GM18909 (cell line): ENCODE data around the gene FAIM.
"Not testable (repeated sequence)": the region's sequence is repeated elsewhere in the genome, so short reads cannot be mapped to it uniquely, and the experiment has no call there.

ENCODE experiments used
- ATAC-seq: cut with Tn5 transposase; IDR thresholded peaks from one replicate; pipeline ENCODE4 v1.9.1; 2021; ENCODE audit warnings: mild to moderate bottlenecking; ENCODE audit not compliant: unreplicated experiment, poor library complexity

The FAIM gene, protein sequence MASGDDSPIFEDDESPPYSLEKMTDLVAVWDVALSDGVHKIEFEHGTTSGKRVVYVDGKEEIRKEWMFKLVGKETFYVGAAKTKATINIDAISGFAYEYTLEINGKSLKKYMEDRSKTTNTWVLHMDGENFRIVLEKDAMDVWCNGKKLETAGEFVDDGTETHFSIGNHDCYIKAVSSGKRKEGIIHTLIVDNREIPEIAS

DNA sequence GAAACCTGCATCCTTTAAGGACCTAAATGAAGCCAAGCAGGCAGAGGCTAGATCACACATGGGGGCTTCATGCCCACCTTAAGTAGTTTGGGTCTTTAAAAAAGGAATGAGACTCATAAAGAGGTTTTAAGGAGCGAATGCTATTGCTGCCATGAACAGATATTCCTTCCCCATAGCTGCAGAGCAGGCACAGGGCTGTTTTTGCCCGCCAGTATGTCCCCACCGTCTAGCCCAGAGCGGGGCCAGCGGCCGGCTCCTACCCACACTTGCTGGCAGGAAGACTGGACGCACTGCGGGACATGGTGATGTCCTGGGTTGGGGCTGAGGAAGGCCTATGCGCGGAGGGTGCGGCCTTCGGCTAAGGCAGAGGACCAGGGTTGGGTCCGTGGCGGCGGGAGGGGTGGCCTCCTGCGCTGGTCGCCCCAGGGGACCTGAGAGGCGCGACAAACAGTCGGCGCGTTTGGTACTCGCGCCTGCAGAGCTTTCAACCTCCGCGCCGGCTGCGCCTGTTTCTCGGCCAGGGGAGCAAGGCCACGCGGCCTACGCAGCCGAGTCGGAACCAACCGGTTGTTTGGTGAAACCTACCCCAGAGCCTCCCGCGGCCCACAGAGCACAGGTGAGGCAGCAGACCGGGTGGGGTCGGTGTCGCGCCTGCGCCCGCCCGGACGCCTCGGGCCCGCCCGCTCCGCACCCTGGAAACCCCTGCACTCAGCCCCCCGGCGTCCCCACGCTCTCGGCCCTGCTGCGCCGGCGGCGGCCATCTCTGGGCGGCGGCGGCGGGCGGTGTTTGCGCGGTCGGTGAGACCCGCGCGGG is at the start of gene FAIM:
Gene FAIM, plus strand, starts transcription at position 450 of the 814 bp plus-strand sequence. CDS start 10,956 bp downstream, outside the sequence.
- peak; percentile 79 for ATAC-seq

DNA sequence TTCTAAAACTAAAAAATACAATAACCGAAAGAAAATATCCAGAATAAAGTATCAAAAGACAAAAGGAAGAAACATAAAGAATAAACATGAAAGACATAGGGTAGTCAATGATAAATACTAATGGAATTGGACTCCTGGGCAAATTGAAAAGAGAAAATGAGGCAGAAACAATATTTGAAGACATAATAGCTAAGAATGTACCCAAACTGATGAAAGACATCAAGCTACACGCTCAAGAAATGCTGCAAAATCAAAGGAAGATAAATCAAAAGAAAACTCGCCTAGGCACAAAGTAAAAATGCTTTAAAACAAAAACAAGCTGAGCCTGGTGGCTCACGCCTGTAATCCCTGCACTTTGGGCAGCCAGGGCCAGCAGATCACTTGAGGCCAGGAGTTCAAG is 49.4 kb upstream of the FAIM start:
- no peak for ATAC-seq

DNA sequence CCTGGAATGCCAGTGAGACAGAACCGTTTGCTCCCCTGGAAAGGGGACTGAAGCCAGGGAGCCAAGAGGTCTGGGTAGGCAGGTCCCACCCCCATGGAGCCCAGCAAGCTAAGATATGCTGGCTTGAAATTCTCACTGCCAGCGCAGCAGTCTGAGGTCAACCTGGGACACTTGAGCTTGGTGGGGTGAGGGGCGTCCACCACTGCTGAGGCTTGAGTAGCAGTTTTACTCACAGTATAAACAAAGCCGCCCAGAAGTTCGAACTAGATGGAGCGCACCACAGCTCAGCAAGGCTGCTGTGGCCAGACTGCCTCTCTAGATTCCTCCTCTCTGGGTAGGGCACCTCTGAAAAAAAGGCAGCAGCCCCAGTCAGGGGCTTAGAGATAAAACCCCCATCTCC is 48.1 kb upstream of the FAIM start:
- ATAC-seq: no peak

DNA sequence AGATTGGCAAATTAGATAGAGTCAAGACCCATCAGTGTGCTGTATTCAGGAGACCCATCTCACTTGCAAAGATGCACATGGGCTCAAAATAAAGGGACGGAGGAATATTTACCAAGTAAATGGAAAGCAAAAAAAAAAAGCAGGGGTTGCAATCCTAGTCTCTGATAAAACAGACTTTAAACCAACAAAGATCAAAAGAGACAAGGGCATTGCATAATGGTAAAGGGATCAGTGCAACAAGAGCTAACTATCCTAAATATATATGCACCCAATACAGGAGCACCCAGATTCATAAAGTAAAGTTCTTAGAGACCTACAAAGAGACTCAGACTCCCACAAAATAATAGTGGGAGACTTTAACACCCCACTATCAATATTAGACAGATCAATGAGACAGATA is 45.7 kb upstream of the FAIM start:
- ATAC-seq: not testable (repeated sequence)

DNA sequence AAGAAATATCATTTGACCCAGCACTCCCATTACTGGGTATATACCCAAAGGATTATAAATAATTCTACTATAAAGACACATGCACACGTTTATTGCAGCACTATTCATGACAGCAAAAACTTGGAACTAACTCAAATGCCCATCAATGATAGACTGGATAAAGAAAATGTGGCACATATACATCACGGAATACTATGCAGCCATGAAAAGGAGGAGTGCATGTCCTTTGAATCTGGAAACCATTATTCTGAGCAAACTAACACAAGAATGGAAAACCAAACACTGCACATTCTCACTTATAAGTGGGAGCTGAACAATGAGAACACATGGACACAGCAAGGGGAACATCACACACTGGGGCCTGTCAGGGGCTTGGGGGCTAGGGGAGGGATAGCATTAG is 42.3 kb upstream of the FAIM start:
- not testable (repeated sequence) for ATAC-seq

DNA sequence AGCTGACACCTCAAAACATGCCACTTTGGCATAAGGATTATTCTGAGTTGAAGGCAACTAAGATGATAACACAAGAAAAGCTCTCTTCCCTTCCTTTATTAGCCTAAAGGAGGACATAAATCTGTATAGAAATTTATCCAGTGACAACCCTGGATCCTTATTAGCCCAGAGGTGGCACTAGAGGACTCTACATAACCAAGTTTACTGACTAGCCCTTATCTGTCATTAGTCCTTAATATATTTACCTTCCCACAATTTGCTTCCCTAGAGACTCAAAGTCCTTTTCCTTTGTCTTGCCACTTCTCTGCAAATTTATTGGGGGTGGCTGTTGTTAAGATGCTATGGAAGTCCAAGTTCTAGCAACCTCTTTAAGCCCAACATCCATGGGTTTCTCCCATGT is 41.2 kb upstream of the FAIM start:
- no peak for ATAC-seq

DNA sequence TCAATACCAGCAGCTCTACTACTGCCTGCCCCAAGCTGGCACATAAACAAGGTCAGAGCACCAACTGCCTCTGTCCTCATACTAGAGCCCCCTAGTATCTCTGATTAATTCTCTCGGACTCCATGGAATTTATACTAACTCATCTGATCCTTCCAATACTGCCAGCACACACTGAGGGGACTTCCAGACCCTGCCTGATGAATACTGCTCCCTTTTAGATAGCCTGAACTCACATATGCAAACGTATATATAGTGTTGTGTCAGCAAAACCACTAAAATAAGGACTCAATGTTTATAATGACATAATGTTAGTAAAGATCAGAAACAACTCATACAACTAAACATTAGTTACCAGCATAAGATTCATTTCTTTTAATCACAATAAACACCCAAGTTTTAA is 39.5 kb upstream of the FAIM start:
- ATAC-seq: no peak

DNA sequence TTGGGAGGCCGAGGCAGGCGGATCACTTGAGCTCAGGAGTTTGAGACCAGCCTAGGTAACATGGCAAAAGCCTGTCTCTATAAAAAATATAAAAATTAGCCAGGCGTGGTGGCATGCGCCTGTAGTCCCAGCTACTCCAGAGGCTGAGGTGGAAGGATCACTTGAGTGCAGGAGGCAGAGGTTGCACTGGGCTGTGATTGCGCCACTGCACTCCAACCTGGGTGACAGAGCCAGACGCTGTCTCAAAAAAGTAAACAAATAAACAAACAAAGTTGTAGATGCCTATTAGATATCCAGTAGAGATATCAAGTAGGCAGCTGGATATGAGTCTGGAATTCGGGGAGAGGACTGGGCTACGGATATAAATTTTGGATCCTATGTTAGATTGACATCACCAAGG is 38.9 kb upstream of the FAIM start:
- ATAC-seq: not testable (repeated sequence)

DNA sequence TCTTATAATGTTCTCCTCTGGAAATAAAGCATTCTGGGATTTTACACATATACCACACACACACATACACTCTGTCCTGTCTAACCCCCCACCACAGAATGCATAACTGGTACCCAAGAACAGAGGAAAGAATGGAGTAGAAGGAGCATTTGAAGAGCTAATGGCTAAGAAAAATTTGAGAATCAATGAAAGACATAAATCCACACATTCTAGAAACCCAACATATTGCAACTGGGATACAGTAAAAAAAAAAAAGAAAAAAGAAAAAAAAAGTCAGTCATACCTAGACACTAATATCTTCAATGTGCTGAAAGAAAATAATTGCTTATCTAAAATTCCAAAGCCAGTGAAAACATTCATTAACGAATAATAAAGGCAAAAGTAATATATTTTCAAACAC is 35.4 kb upstream of the FAIM start:
- ATAC-seq: no peak

DNA sequence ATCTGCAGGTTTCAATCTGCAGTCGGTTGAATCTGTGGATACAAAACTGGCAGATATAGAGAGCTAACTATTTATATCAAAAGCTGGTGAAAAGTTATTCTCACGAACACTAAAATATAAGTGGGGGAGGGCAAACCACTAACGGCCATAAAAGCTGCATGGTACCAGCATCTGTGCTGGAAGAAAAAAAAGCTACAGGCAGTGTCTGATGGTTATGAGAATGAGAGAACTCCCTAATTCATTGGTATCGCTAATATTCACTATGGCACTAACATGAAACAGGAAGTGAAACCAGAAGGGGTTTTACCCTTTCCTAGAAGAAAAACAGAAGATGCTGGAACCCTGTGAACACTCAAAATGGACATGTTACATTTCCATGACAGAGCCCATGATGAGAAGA is 30.4 kb upstream of the FAIM start:
- ATAC-seq: peak; percentile 96

DNA sequence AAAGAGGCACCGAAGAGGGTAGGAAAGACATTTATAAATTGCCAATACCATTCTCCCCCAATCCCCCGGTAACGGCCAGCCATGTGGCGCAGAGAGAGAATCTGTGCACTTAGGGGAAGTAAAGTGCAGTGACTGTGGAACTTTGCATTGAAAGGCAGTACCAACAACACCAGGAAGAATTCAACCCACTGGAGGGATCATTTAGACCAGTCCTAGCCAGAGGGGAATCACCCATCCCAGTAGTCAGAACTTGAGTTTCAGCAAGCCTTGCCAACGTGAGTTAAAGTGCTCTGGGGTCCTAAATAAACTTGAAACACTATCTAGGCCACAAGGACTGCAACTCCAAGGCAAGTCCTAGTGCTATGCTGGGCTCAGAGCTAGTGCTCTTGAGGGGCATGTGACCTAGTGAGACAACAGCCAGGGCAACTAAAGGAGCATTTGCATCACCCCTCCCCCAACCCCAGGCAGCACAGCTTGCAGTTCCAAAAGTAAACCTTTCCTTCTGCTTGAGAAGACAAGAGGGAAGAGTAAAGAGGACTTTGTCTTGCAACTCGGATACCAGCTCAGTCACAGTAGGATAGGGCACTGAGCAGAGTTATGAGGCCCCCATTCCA is 29.5 kb upstream of the FAIM start:
- ATAC-seq: no peak

DNA sequence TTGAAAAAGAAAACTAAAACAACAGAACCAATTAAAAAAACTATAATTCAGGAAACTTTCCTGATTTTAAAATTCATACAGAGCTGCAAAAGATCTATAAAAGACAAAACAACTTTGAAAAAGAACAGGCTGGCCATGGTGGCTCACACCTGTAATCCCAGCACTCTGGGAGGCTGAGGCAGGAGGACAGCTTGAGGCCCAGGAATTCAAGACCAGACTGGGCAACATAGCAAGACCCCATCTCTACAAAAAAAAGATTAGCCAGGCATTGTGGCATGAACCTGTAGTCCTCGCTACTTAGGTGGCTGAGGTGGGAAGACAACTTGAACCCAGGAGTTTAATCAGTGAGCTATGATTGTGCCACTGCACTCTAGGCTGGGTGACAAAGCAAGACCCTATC is 21.2 kb upstream of the FAIM start:
- ATAC-seq: no peak

DNA sequence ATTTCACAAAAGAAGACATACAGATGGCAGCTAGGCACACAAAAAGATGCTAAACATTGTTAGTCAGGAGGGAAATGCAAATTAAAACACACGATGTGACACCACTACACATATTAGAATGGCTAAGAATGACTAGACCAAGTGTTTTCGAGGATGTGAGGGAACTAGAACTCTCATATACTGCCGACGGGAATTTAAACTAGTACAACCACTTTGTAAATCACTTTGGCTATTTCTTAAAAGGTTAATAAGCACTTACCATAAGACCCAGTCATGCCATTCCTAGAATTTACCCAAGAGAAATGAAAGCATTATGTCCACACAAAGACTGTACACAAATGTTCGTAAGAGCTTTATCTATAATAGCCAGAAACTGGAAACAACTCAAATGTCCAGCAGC is 20.1 kb upstream of the FAIM start:
- no peak for ATAC-seq

DNA sequence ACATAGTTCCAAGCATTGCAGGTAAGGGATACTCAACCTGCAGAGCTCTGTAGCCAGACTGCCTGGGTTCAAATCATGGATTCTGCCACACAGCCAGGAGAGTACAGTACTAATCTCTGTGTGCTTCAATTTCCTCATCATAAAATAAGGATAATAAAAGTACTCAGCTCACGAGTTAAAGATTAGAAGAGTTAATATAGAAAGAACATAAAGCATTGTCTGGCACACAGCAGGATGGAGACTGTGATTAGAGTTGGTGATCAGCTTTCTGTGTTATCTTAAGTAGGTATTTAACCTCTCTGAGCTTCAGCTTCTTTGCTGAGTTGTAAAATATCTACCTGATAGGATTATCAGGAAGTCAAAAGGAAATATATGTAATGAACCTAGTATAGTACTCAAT is 17.2 kb upstream of the FAIM start:
- ATAC-seq: no peak

DNA sequence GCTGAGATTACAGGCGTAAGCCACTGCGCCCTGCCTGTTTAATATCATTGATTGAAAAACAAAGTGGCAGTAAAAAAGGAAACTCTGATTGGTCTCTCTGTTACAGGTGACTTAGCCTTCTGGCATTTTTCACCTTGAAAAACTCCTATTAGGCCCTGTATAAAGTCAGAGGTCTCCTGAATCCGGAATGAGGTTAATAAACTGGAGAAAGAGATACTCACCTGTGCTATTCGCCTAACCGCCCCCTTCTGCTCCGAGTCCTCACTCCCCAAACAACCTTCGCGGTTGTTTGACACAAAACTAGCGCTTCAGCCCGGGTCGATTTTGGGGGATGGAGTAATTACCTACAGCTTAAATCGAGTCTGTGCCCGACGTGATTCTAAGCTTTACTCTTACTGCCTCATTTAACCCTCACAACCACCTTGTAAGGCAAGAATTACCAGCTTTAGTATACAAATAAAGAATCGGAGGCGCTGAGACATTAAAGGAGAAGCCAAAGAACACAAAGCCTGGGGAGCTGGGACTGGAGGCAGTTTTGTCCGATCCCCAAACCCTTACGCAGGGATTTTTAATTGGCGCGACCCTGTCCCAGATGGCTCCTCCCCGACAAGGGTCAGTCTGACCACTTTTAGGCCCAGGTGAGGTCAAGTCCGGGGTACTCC is 15.0 kb upstream of the FAIM start:
- ATAC-seq: no peak

DNA sequence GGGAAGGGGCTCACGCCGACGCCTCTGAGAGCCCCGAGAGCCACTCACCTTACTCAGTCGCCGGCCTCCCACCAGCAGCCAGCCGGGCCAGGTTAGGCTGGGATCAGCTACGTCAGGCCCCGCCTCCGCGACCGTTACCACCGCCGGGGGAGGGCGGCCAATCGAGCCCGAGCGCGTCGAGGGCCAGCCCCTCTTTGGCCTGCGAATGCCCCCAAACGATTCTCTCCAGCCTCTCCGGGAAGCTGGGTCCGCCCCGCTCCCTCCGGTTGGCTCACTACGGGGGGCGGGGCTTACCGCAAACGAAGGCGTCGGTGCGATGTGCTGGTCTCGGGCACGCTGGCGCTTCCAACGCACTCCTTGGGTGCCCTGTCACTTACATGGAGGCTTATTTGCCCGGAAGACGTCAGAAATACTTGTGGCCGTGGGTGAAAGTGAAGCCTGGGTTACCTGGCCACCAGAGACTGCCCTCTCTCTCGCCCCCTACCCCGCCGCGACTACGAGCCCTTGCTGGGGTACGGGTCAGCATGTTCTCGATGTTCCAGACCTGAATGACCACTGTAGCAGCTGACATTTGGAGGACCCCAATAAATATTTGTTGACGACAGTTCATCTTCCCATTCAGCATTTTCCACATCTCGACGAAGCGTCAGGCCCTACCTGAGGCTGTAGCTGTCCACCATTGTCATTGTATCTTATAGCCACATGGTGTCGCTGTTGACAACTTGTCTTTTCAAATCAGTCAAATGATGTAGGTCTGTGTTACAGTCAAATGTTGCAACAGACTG is 14.2 kb upstream of the FAIM start, which contains the start of gene CEP70:
Gene CEP70, minus strand, starts transcription at position 111 of the 785 bp plus-strand sequence. CDS start 21,333 bp downstream, outside the sequence.
- ATAC-seq: peak; percentile 88

DNA sequence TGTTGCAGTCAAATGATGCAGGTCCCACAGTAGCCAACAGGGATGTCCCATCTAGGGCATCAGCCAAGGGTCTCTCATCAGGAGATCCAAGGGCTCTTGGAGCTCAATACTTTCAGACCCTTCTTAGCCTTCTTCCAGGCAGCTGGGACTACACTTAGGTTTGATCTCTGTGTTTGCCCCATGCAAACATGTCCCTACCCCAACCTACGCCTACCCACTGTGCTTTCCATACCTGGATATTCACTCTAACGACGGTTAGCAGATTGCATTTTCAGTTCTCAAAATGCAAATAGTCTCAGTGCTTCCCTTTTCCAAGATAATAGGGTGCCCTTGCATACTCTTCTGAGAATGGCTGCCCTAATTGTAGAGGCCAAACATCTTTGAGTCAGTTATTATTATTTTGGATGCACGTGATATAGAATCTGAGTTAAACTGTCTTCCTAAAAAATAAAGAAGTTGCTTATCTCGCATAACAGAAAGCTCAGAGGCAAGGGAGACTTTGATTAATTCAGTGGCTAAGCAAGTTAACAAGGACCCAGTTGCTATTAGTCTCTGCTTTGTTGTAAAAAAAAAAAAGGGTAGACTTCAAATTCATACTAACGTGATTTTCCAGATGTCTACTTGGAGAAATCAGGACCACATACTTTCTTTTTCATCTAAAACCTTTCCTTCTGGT is 13.5 kb upstream of the FAIM start:
- no peak for ATAC-seq

DNA sequence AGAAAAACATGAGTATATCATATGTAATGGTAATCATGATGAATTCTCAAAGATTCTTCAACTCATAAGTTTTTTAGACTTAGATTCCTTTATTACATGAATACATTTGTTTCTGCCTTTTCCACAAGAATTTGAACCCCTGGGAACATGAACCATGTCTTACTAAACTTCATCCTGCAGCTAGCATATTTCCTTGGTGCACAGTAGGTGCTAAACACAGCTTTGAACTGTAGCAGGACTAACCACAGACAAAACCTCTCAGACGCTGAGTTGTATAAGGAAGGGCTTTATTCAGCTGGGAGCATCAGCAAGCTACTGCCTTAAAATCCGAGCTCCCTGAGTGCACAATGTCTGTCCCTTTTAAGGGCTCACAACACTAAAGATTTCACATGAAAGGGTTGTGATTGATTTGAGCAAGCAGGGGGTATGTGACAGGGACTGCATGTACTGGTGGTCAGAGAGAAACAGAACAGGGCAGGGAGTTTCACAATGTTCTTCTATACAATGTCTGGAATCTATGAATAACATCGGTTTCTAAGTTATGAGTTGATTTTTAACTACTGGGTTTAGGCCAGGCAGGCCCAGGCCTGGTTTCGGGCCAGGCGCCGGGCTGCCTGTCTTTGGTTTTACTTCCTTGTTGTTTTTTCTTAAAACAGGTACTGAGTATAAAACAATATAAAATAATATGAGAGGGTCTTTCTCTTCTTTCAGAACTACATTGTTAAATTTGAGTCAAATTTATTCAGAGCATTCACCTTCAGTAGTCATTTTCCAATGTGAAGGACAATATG is 11.2 kb upstream of the FAIM start:
- not testable (repeated sequence) for ATAC-seq

DNA sequence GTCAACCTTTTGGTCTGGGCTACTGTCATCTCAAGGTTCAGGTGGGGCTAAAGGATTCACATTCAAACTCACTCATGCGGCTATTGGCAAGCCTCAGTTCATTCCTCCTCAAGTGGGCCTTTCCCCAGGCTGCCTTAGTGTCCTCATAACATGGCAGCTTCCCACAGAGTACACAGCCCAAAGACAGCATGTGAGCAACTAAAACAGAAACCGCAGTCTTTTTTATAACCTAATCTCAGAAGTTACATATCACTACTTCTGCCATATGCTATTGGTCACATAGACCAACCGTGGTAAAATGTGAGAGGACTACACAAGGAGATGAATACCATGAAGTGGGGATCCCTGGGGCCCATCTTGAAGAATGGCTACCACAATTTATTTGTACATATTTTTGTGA is 10.0 kb upstream of the FAIM start:
- no peak for ATAC-seq
